Activated CD4-positive, CD25-positive, alpha-beta regulatory T cell (primary cell): ENCODE measurements around the gene PTGES3L.
"Not testable (repeated sequence)": the region's sequence is repeated elsewhere in the genome, so short reads cannot be mapped to it uniquely, and the experiment has no call there.

Experiments used
- DNase-seq, 4 experiments: peaks; one replicate each; lab custom pipeline; 2025; lab: John Stamatoyannopoulos, UW

The PTGES3L gene

GRCh38 chr17:42919522-42920077 lies 60.3 kb downstream of the PTGES3L start:
- not testable (repeated sequence) for DNase-seq

DNA sequence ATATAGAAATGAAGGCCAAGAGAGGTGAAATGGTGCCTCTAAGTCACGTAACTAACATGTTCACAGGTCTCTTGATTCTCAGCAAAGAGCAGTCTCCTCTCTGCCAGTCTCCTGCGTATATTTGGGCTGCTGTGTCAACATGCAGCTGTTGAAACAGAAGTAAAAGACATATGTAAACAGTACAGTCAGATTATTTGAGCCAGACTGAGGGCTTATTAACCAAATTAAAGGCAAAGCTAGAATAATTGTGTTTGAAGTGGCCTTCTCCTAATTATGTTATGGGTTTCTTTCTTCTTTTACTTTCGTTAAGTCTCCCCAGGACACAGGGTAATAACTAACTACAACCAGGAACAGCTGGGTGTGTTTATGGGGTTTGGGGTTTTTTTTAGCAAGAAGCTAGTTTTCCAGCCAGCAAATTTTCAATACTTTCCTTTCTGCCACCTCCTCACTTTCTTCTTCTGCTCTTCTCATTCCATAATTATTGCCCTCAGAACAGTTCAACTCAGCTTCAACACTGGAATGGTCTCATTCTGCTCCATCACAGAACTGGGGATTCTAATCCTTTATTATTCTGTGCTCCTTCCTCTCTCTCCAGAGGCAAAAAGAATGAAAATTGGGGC lies 60.9 kb downstream of the PTGES3L start:
- DNase-seq: no peak
